ENCODE results near the gene STK32B.

DNA sequence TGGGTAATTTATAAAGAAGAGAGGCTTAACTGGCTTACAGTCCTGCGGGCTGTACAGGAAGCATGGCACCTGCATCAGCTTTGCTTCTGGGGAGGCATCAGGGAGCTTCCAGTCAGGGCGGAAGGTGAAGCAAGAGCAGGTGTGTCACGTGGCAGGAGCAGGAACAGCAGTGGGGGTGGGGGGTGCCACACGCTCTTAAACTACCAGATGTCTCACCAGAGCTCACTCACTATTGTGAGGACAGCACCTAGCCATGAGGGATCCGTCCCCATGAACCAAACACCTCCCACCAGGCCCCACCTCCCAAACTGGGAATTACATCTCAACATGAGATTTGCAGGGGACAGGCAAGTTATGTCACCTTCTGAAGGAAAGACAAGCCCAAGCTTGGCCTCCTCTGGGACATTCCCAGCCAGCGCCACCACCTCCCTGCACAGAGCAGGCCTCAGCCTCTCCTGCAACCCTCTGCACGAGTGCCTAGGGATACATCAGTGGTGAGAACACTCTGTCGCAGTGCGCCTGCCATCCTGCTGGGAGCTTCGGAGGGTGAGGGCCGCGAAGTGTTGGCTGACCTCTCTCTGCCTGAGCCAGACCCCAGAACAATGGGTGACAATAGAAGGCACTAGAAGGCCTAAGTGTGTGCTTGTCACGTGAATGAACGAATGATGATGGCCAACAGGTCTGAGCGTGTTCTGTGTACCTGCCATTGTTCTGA is 412.8 kb downstream of the STK32B start:
- TF ChIP-seq TARDBP (IDR thresholded peaks at IDR 0.05) (no peak), SP1 (IDR thresholded peaks at IDR 0.05) (no peak), FOXK2 (IDR thresholded peaks at IDR 0.05) (no peak), FOXA1 (IDR thresholded peaks at IDR 0.05) (no peak), ARNT (IDR thresholded peaks at IDR 0.05) (no peak), SUZ12 (IDR thresholded peaks at IDR 0.05) (no peak), FOXM1 (IDR thresholded peaks at IDR 0.05; ENCODE audit: borderline replicate concordance) (no peak), ELF4 (IDR thresholded peaks at IDR 0.05) (no peak), CTBP1 (IDR thresholded peaks at IDR 0.05; ENCODE audit: borderline replicate concordance) (no peak), L3MBTL2 (conservative IDR thresholded peaks at IDR 0.05) (no peak)
- TF ChIP-seq, protein P1, sequence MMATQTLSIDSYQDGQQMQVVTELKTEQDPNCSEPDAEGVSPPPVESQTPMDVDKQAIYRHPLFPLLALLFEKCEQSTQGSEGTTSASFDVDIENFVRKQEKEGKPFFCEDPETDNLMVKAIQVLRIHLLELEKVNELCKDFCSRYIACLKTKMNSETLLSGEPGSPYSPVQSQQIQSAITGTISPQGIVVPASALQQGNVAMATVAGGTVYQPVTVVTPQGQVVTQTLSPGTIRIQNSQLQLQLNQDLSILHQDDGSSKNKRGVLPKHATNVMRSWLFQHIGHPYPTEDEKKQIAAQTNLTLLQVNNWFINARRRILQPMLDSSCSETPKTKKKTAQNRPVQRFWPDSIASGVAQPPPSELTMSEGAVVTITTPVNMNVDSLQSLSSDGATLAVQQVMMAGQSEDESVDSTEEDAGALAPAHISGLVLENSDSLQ (IDR thresholded peaks at IDR 0.05), result no peak
